ENCODE data around the gene TMEM60.

DNA sequence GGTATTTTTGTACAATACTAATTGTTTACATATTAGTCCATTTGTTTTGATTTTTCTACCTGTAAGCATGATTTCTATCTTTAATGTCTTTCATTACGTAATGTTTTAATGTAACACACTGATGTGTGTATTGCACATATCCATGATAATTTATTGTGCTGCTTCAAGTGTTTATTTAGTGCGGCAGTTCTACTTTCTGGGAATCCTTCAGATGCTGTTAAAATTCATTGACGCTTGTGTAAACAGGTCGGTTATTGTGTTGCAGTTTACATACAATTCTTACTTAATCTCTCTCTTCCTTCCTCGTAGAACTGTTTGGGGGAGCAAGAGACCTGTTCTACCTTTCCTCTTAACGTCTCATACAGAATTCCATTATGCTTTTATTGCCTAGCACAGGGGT, 6.9 kb downstream of the TMEM60 start:
- TF ChIP-seq, protein P1, sequence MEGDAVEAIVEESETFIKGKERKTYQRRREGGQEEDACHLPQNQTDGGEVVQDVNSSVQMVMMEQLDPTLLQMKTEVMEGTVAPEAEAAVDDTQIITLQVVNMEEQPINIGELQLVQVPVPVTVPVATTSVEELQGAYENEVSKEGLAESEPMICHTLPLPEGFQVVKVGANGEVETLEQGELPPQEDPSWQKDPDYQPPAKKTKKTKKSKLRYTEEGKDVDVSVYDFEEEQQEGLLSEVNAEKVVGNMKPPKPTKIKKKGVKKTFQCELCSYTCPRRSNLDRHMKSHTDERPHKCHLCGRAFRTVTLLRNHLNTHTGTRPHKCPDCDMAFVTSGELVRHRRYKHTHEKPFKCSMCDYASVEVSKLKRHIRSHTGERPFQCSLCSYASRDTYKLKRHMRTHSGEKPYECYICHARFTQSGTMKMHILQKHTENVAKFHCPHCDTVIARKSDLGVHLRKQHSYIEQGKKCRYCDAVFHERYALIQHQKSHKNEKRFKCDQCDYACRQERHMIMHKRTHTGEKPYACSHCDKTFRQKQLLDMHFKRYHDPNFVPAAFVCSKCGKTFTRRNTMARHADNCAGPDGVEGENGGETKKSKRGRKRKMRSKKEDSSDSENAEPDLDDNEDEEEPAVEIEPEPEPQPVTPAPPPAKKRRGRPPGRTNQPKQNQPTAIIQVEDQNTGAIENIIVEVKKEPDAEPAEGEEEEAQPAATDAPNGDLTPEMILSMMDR (IDR thresholded peaks at IDR 0.05) = no peak
- TF ChIP-seq EP300 (IDR thresholded peaks at IDR 0.05) = no peak
- no peak for TF ChIP-seq POLR2A (IDR thresholded peaks at IDR 0.05)
